ENCODE data around the gene FAAH2.
"Not testable (repeated sequence)": the region's sequence is repeated elsewhere in the genome, so short reads cannot be mapped to it uniquely, and the experiment has no call there.

Gene FAAH2

GRCh38 chrX:57379296-57379695 is 92.8 kb downstream of the FAAH2 start:
- no peak for DNase-seq (ENCODE audit: low read depth)
- no peak overlapping the region for H3K4me3 ChIP-seq (replicated peaks; ENCODE audit: low read depth, low read length)
- TF ChIP-seq, protein P1, sequence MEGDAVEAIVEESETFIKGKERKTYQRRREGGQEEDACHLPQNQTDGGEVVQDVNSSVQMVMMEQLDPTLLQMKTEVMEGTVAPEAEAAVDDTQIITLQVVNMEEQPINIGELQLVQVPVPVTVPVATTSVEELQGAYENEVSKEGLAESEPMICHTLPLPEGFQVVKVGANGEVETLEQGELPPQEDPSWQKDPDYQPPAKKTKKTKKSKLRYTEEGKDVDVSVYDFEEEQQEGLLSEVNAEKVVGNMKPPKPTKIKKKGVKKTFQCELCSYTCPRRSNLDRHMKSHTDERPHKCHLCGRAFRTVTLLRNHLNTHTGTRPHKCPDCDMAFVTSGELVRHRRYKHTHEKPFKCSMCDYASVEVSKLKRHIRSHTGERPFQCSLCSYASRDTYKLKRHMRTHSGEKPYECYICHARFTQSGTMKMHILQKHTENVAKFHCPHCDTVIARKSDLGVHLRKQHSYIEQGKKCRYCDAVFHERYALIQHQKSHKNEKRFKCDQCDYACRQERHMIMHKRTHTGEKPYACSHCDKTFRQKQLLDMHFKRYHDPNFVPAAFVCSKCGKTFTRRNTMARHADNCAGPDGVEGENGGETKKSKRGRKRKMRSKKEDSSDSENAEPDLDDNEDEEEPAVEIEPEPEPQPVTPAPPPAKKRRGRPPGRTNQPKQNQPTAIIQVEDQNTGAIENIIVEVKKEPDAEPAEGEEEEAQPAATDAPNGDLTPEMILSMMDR (IDR thresholded peaks at IDR 0.05; ENCODE audit: low read length, missing control alignments) = no peak

- no peak overlapping the region for H3K4me3 ChIP-seq (replicated peaks; ENCODE audit: low read depth, low read length)
- DNase-seq (ENCODE audit: low read depth) = no peak
- TF ChIP-seq, protein P1 (IDR thresholded peaks at IDR 0.05; ENCODE audit: low read length, missing control alignments) = no peak
Observed at GRCh38 chrX:57380026-57380796, 93.7 kb downstream of the FAAH2 start.

- not testable (repeated sequence) for H3K4me3 ChIP-seq (replicated peaks; ENCODE audit: low read depth, low read length); DNase-seq (ENCODE audit: low read depth)
Observed at GRCh38 chrX:57394162-57394561, 107.7 kb downstream of the FAAH2 start.

DNA sequence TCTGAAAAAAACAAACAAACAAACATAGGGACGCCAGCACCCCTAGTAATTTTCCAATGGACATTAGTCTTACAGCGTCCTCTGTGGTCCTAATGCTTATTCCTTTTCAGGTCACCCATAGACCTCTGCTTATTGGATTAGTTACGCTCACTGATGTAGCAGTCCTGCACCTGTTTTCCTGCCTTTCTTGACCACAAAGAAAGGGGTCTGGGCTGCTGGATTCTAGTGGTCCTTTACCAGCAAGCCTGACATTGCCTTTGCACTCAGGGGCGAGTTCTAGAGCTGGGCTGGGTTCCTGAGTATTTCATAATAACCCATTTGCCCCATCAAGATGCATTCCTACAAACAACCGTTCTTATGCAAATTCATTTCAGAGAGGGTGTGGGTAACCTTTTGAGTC is 116.7 kb downstream of the FAAH2 start:
- not testable (repeated sequence) for DNase-seq (ENCODE audit: low read depth); H3K4me3 ChIP-seq (replicated peaks; ENCODE audit: low read depth, low read length)

DNA sequence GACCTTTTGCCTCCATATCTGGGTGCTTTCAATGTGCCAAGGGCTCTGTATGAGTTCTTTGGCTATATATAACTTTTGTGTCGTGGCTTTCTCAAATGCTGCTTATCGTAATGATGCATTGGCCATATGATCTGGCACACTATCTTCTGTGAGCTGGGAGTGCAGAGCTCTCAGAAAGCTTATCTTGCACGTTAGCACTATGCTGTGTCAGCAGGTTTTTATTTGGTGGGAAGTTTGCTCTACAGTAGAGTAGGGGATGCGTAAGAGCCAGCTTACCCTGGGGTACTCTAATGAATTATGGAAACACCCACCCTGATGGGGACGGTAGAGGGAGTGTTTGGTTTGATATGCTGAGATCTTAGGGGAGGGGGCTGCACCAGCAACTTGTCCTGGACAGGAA is 119.6 kb downstream of the FAAH2 start:
- TF ChIP-seq, protein P1 (IDR thresholded peaks at IDR 0.05; ENCODE audit: low read length, missing control alignments) = no peak
- no peak overlapping the region for H3K4me3 ChIP-seq (replicated peaks; ENCODE audit: low read depth, low read length)
- DNase-seq (ENCODE audit: low read depth) = no peak

DNA sequence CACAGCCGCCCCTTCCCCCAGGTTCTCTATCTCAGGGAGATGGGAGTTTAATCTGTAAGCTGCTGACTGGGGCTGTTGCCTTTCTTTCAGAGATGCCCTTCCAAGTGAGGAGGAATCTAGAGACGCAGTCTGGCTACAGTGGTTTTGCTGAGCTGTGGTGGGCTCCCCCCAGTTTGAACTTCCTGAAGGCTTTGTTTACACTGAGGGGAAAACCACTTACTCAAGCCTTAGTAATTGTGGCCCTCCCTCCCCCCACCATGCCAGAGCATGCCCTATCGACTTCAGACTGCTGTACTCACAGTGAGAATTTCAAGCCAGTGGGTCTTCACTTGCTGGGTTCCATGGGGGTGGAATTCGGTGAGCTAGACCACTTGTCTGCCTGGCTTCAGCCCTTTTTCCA is 131.3 kb downstream of the FAAH2 start:
- no peak for DNase-seq (ENCODE audit: low read depth)
- TF ChIP-seq, protein P1 (IDR thresholded peaks at IDR 0.05; ENCODE audit: low read length, missing control alignments) = no peak
- H3K4me3 ChIP-seq (replicated peaks; ENCODE audit: low read depth, low read length) = no peak overlapping the region

DNA sequence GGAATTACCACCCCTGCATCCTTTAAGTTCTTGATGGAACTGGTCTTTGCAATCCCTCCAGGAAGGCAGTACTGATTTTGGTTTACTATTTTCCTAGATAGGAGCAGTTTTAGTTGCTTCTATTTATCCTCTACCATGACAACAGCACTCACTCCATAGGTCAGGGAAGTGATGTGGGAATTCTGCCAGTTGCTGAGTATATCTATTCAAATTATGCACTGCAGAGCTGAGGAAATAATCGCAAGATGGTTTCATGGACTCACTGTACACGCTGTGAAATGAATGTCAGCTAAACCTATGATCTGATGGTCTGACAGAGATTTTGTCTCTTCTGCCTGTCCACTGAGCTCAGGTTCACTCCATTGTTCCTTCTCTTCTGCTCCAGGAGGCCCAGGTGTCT is 135.8 kb downstream of the FAAH2 start:
- no peak overlapping the region for H3K4me3 ChIP-seq (replicated peaks; ENCODE audit: low read depth, low read length)
- no peak for DNase-seq (ENCODE audit: low read depth)
- TF ChIP-seq, protein P1 (IDR thresholded peaks at IDR 0.05; ENCODE audit: low read length, missing control alignments) = no peak

GRCh38 chrX:57422790-57423189 is 136.3 kb downstream of the FAAH2 start:
- DNase-seq (ENCODE audit: low read depth) = no peak
- TF ChIP-seq, protein P1 (IDR thresholded peaks at IDR 0.05; ENCODE audit: low read length, missing control alignments) = no peak
- H3K4me3 ChIP-seq (replicated peaks; ENCODE audit: low read depth, low read length) = no peak overlapping the region
